Omental fat pad (tissue), 4 donors: ENCODE data around the gene TTC7B. TPM values are rescaled to one million over a fixed set of nuclear protein-coding genes. Genes with fewer than 3 reads are reported as not detected.

Experiments
- ATAC-seq: fragments of 150-250 bp; one replicate; pipeline ENCODE4 v1.9.1; 2016; ENCODE audit warnings: mild to moderate bottlenecking, moderate library complexity; ENCODE audit not compliant: low FRiP score
- DNase-seq: peaks from one replicate; pipeline ENCODE4 v3.0.0-alpha.2; 2019; ENCODE audit warnings: low spot score
- CTCF ChIP-seq, 3 donors: fragments of 450-650 bp; IDR thresholded peaks; one replicate each; pipeline ENCODE4 v1.5.1; 2016 to 2017; ENCODE audit warnings: antibody characterized with exemption in 3 of 3, mild to moderate bottlenecking in 3 of 3, moderate library complexity in 2 of 3
- total RNA-seq, 4 donors: library from RNA; depleted of rRNA; stranded (reverse); fragments of >200 nt; gene quantifications; one replicate each; pipeline ENCODE4 v1.1.0, GENCODE V29; 2016

The TTC7B gene
- total RNA-seq, 4 donors from 2014 or later = 31.9 to 56.3 (median 38.4) TPM

- no peak for ATAC-seq
- no peak for TF ChIP-seq CTCF (IDR thresholded peaks at IDR 0.05)
- no peak for DNase-seq
These were observed 24.7 kb downstream of the TTC7B start for GRCh38 chr14:90791486-90791885.

GRCh38 chr14:90788031-90788430, 28.2 kb downstream of the TTC7B start:
- no peak for ATAC-seq
- DNase-seq = no peak
- no peak for TF ChIP-seq CTCF (IDR thresholded peaks at IDR 0.05)

- TF ChIP-seq CTCF (IDR thresholded peaks at IDR 0.05) = no peak
- no peak for ATAC-seq
- no peak for DNase-seq
These were observed 30.3 kb downstream of the TTC7B start for GRCh38 chr14:90785876-90786450.

- DNase-seq (no peak), ATAC-seq (no peak)
- no peak for TF ChIP-seq CTCF (IDR thresholded peaks at IDR 0.05)
These were observed 30.8 kb downstream of the TTC7B start for GRCh38 chr14:90785471-90785870.

- TF ChIP-seq CTCF (IDR thresholded peaks at IDR 0.05) = no peak
- no peak for DNase-seq
- no peak for ATAC-seq
These were observed 31.5 kb downstream of the TTC7B start for GRCh38 chr14:90784621-90785270.

- no peak for TF ChIP-seq CTCF (IDR thresholded peaks at IDR 0.05)
- DNase-seq (no peak), ATAC-seq (no peak)
These were observed 32.9 kb downstream of the TTC7B start for GRCh38 chr14:90783344-90783743.

GRCh38 chr14:90782892-90783291, 33.3 kb downstream of the TTC7B start:
- no peak for TF ChIP-seq CTCF (IDR thresholded peaks at IDR 0.05)
- no peak for ATAC-seq

More at GRCh38 chr14:90782892-90783291, 33.3 kb downstream of the TTC7B start:
- DNase-seq = no peak
